ENCODE data around the gene ST6GALNAC3.

- TF ChIP-seq CTCF (IDR thresholded peaks at IDR 0.05) (no peak), EZH2phosphoT487 (IDR thresholded peaks at IDR 0.05) (no peak), EZH2 (IDR thresholded peaks at IDR 0.05) (no peak)
Measured at GRCh38 chr1:76317299-76317900, 242.9 kb downstream of the ST6GALNAC3 start.
